Ovary (tissue), 10 donors: Measurements from ENCODE around the gene MAGEB17. TPM values are rescaled to one million over a fixed set of nuclear protein-coding genes. Genes with fewer than 3 reads are reported as not detected.

ENCODE experiments used
- DNase-seq, 5 donors: peaks; one replicate each; pipeline ENCODE4 v3.0.0-alpha.2; 2019 to 2020
- H3K27ac ChIP-seq, 2 donors: fragments of 200-600 bp; one replicate each; pipeline versions ENCODE4 v1.5.1 to v1.8.0; 2019 to 2022
- H3K27me3 ChIP-seq: fragments of 200-600 bp; one replicate; pipeline ENCODE4 v1.8.0; 2022
- H3K36me3 ChIP-seq: fragments of 200-600 bp; sonication (generic); one replicate; pipeline ENCODE4 v1.5.1; 2019
- H3K4me1 ChIP-seq: one replicate; pipeline ENCODE4 v1.8.1; 2013; ENCODE audit warnings: mild to moderate bottlenecking, moderate library complexity; ENCODE audit not compliant: insufficient read depth
- H3K4me3 ChIP-seq: fragments of 200-600 bp; sonication (generic); one replicate; pipeline ENCODE4 v1.5.1; 2017
- H3K9me3 ChIP-seq, 2 donors: fragments of 200-600 bp in 1 of 2; sonication (generic) in 1 of 2; one replicate each; pipeline versions ENCODE4 v1.5.1 to v1.8.1; 2013 to 2019; ENCODE audit warnings: mild to moderate bottlenecking in 1 of 2, moderate library complexity in 1 of 2
- CTCF ChIP-seq, 3 donors: fragments of 450-650 bp in 2 of 3; fragments of 200-600 bp in 1 of 3; IDR thresholded peaks; one replicate each; pipeline versions ENCODE4 v1.5.1 to v1.8.0; 2016 to 2022; ENCODE audit warnings: antibody characterized with exemption in 3 of 3, mild to moderate bottlenecking in 1 of 3
- EP300 ChIP-seq: sonication (generic); formaldehyde crosslinking; IDR thresholded peaks from one replicate; pipeline ENCODE4 v1.6.1; 2017; ENCODE audit warnings: antibody characterized with exemption
- POLR2A ChIP-seq: fragments of 450-650 bp; IDR thresholded peaks from one replicate; pipeline ENCODE4 v1.6.1; 2017; ENCODE audit warnings: antibody characterized with exemption, mild to moderate bottlenecking, moderate library complexity
- WGBS, 3 donors: extraction: QIAGEN DNeasy Blood & Tissue Kit in 1 of 3; methylation state at CpG; one replicate each; pipeline versions ENCODE4 v1.1.5 to v1.1.7; 2013 to 2017; 5-methylcytosine and 5-hydroxymethylcytosine counted together
- intact Hi-C, 4 donors: fragments of 100-400 bp; cut with DNase I; formaldehyde crosslinking; loops; one replicate each; pipeline versions ENCODE4 v1.11.0 to v1.15.1; 2022 to 2023
- long read RNA-seq, 3 donors: library from polyadenylated mRNA in 2 of 3; unstranded in 2 of 3; transcript quantifications; one replicate each; pipeline ENCODE4 v2.0.0 and lab custom pipeline, GENCODE V29; 2021 to 2026
- polyA plus RNA-seq, 2 donors: library from polyadenylated mRNA; stranded (reverse); fragments of 200-250 nt in 1 of 2; fragments of 350-450 nt in 1 of 2; fragmentation: Illumina TruSeq in 1 of 2; extraction: RNeasy Lipid Tissue Mini Kit (QIAGEN cat#74804) in 1 of 2; gene quantifications; one replicate each; pipeline ENCODE4 v1.2.3, GENCODE V29; 2013 to 2014
- total RNA-seq, 7 donors: library from RNA; depleted of rRNA in 2 of 7; stranded (reverse); fragments of >200 nt in 2 of 7; fragmentation: NEBNext Ultra II Directional in 3 of 7; extraction: Animal tissue kit (Norgen Biotek cat#: 25700) in 3 of 7; gene quantifications; one replicate each; pipeline versions ENCODE4 v1.1.0 to v1.2.4, GENCODE V29; 2016 to 2023
- donor health status: DM: no; HTN: no; CAD: no; lungs with moderate emphysema.
- donor health status: DM: no; HTN: no; CAD: no.
- donor health status: Bipolar disorder and iron deficiency.
- donor health status: DM: yes; HTN: yes; CAD: no.
- donor health status: DM: no; HTN: no; CAD: no.
- donor health status: DM: yes; HTN: yes; CAD: no.

MAGEB17 gene
- total RNA-seq (under 1 TPM in 1 of 7 donors, not detected in 6; 0.17 TPM), polyA plus RNA-seq (under 1 TPM in 1 of 2 donors, not detected in 1; 0.05 TPM)
- long read RNA-seq, donor 1, result 0 reads
- long read RNA-seq, donor 2, result 0 reads
- long read RNA-seq, donor 3, result 0 reads

- Histone ChIP-seq H3K27ac (no peak within 1 kb of the TSS), H3K27me3 (no peaks in the 10 kb centered on the region), H3K4me1 (no peaks in the 10 kb centered on the region), H3K4me3 (no peak within 1 kb of the TSS), H3K9me3 (no peaks in the 10 kb centered on the region), H3K36me3 (no peaks in the 10 kb centered on the region)
- TF ChIP-seq POLR2A (no peak), EP300 (no peak), CTCF (IDR thresholded peaks at IDR 0.05) (no peak)
- 64 to 84% (median 67%) methylated on average over 5 of the region's 5 CpGs for WGBS, 3 donors
- no peak for DNase-seq
- intact Hi-C loops, result no loop called here
Measured at GRCh38 chrX:16167181-16167580, at the start of gene MAGEB17. Gene MAGEB17 (plus strand): TSS chrX:16167481. CDS start chrX:16170383, 2,902 bp downstream.

DNA sequence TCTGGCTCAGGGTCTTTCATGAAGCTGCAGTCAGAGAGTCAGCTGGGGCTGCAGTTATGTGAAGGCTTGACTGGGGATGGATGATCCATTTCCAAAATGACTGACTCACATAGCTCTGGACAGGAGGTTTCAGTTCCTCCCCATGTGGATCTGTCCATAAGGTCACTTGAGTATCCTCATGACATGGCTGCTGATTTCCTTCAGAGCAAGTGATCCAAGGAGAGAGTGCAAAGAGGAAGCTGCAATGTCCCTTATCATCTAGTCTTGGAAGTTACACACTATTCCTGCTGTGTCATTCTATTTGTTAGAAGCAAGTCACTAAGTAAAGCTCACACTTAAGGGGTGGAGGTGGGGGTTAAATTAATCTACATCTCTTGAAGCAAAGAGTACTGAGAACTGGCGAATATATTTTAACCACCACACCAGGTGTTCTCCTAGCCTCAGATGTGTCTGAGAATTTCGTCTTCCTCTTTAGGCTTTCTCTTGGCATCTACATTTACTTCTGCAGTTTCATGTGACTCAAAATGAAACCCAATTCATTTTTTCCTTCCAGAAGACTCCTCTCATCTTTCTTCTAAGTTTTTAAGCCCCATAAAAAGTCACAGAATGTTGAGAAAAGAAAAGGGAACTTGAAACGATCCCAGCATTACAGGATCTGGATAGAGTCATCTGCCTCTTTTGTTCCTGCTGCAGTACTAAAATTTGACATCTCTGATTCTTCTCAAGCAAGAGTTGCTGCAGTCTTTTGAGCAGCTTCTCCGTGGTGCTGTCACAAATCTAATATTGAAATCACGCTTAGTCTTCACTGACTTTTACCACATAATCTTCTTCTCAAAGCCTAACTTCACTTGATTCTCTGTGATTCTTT is 47.7 kb upstream of the MAGEB17 start:
- Histone ChIP-seq H3K9me3 (no peaks in the 10 kb centered on the region), H3K27ac (no peak overlapping the region), H3K4me1 (no peaks in the 10 kb centered on the region), H3K36me3 (no peaks in the 10 kb centered on the region), H3K4me3 (no peak overlapping the region), H3K27me3 (no peaks in the 10 kb centered on the region)
- no peak for DNase-seq
- intact Hi-C loops, result no loop called here
- 65 to 73% (median 72%) methylated on average over 5 of the region's 5 CpGs for WGBS, 3 donors
- TF ChIP-seq CTCF (IDR thresholded peaks at IDR 0.05), result no peak
- TF ChIP-seq POLR2A, result no peak
- TF ChIP-seq EP300, result no peak

- Histone ChIP-seq H3K9me3 (no peaks in the 10 kb centered on the region), H3K36me3 (no peaks in the 10 kb centered on the region), H3K27me3 (no peaks in the 10 kb centered on the region), H3K4me1 (no peaks in the 10 kb centered on the region), H3K27ac (no peak overlapping the region), H3K4me3 (no peak overlapping the region)
- WGBS, 3 donors, result 92 to 95% (median 95%) methylated on average over 3 of the region's 3 CpGs
- TF ChIP-seq POLR2A (no peak), EP300 (no peak), CTCF (IDR thresholded peaks at IDR 0.05) (no peak)
- DNase-seq, result no peak
- intact Hi-C loops, result no loop called here
Measured at GRCh38 chrX:16120431-16120830, 46.9 kb upstream of the MAGEB17 start.

GRCh38 chrX:16123222-16123786 is 44.0 kb upstream of the MAGEB17 start, which contains the start of gene GRPR:
Gene GRPR (plus strand): TSS chrX:16123565. CDS start chrX:16123954, 389 bp downstream.
- 0 to 1% (median 1%) methylated on average over 6 of the region's 6 CpGs for WGBS, 3 donors
- Histone ChIP-seq H3K27ac (no peak within 1 kb of the TSS), H3K36me3 (no peaks in the 10 kb centered on the region), H3K4me3 (no peak within 1 kb of the TSS), H3K9me3 (no peaks in the 10 kb centered on the region), H3K27me3 (no peaks in the 10 kb centered on the region), H3K4me1 (no peaks in the 10 kb centered on the region)
- TF ChIP-seq EP300 (no peak), POLR2A (no peak)
- intact Hi-C loops, result no loop called here
- peak in 3 of 5 donors; percentile 30 to 48 (median 41) for DNase-seq
